DND-41 (cell line): ENCODE results near the gene POLR1B.
"Not testable (repeated sequence)": the region's sequence is repeated elsewhere in the genome, so short reads cannot be mapped to it uniquely, and the experiment has no call there.

Experiments
- ATAC-seq: fragments of 200-7000 bp; cut with Tn5 transposase; 3 replicates; pipeline ENCODE4 v1.9.1; 2021; ENCODE audit warnings: low read depth; ENCODE audit not compliant: insufficient read depth
- DNase-seq: peaks from one replicate; pipeline ENCODE4 v3.0.0-alpha.2; 2020
- H2AFZ ChIP-seq: 2 replicates; pipeline ENCODE4 v1.6.0; 2012; ENCODE audit warnings: low read depth, low read length
- H3K27ac ChIP-seq: 2 replicates; pipeline ENCODE4 v1.5.1; 2012; ENCODE audit warnings: low read length, inconsistent platforms
- H3K27me3 ChIP-seq: fragments of 200-600 bp; sonication (generic); 2 replicates; pipeline ENCODE4 v1.6.0; 2012; ENCODE audit warnings: low read length, mild to moderate bottlenecking, inconsistent platforms; ENCODE audit not compliant: insufficient read depth, poor library complexity
- H3K36me3 ChIP-seq: 2 replicates; pipeline ENCODE4 v1.5.1; 2012; ENCODE audit warnings: low read length, inconsistent platforms; ENCODE audit not compliant: insufficient read depth
- H3K4me1 ChIP-seq: 2 replicates; pipeline ENCODE4 v1.5.1; 2012; ENCODE audit warnings: mild to moderate bottlenecking, low read length; ENCODE audit not compliant: insufficient read depth
- H3K4me2 ChIP-seq: 2 replicates; pipeline ENCODE4 v1.6.0; 2012; ENCODE audit warnings: mild to moderate bottlenecking, moderate library complexity, low read length, inconsistent platforms; ENCODE audit not compliant: insufficient read depth
- H3K4me3 ChIP-seq, 2 experiments: fragments of 200-600 bp in 1 of 2; shearing (Covaris generic) in 1 of 2; 2 replicates each; pipeline ENCODE4 v1.5.1; 2012 to 2016; ENCODE audit warnings: inconsistent platforms in 2 of 2, low read length in 2 of 2, mild to moderate bottlenecking in 2 of 2, low read depth in 1 of 2, moderate library complexity in 1 of 2
- H3K79me2 ChIP-seq: 2 replicates; pipeline ENCODE4 v1.6.0; 2012; ENCODE audit warnings: low read length, inconsistent platforms; ENCODE audit not compliant: insufficient read depth
- H3K9ac ChIP-seq: 2 replicates; pipeline ENCODE4 v1.6.0; 2012; ENCODE audit warnings: low read depth, mild to moderate bottlenecking, inconsistent platforms, low read length, moderate library complexity
- H3K9me3 ChIP-seq: 2 replicates; pipeline ENCODE4 v1.5.1; 2012; ENCODE audit warnings: low read length, moderate library complexity, mild to moderate bottlenecking, inconsistent platforms; ENCODE audit not compliant: insufficient read depth, severe bottlenecking
- H4K20me1 ChIP-seq: 2 replicates; pipeline ENCODE4 v1.6.0; 2012; ENCODE audit warnings: low read length; ENCODE audit not compliant: insufficient read depth
- EZH2 ChIP-seq: IDR thresholded peaks from 3 replicates; pipeline ENCODE4 v1.6.1; 2012; ENCODE audit warnings: borderline replicate concordance, low read depth, mild to moderate bottlenecking, moderate library complexity, low read length, inconsistent platforms; ENCODE audit not compliant: severe bottlenecking
- TF ChIP-seq, protein P1 (sequence below): IDR thresholded peaks from 2 replicates; pipeline ENCODE4 v1.5.1; 2012; ENCODE audit warnings: borderline replicate concordance, low read length, moderate library complexity, mild to moderate bottlenecking; ENCODE audit not compliant: poor library complexity, severe bottlenecking; ENCODE audit errors: extremely low read depth

POLR1B gene

DNA sequence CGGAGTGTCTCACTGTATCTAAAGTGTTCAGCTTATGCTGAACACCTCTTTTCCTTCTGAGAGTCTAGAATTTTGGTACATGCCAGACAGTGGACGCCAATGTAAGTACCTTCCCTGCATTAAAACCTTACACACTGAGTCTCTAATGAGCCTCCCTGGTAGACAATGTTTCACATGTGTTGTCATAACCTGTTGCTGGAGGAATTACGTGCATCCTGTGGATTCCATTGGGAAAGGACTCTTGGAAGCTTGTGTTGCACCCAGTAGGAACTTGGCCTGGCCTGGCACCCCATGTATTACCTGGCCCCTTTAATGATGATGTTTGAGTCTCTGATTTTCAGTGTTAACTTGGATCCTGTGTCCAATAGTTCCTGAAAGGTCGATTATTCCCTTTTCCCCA, 62.7 kb downstream of the POLR1B start:
- ATAC-seq (no peak), DNase-seq (no peak)
- Histone ChIP-seq H4K20me1 (no peaks in the 10 kb centered on the region), H3K9ac (no peak overlapping the region), H3K27me3 (no peaks in the 10 kb centered on the region), H3K79me2 (no peaks in the 10 kb centered on the region), H3K4me3 (no peak overlapping the region), H3K4me1 (peaks cover 2% of the 10 kb centered on the region; the same call in 1 of the 2 replicates), H3K4me2 (no peak overlapping the region), H2AFZ (no peak overlapping the region), H3K36me3 (no peaks in the 10 kb centered on the region), H3K27ac (no peak overlapping the region), H3K9me3 (no peaks in the 10 kb centered on the region)
- no peak for TF ChIP-seq EZH2
- TF ChIP-seq, protein P1, sequence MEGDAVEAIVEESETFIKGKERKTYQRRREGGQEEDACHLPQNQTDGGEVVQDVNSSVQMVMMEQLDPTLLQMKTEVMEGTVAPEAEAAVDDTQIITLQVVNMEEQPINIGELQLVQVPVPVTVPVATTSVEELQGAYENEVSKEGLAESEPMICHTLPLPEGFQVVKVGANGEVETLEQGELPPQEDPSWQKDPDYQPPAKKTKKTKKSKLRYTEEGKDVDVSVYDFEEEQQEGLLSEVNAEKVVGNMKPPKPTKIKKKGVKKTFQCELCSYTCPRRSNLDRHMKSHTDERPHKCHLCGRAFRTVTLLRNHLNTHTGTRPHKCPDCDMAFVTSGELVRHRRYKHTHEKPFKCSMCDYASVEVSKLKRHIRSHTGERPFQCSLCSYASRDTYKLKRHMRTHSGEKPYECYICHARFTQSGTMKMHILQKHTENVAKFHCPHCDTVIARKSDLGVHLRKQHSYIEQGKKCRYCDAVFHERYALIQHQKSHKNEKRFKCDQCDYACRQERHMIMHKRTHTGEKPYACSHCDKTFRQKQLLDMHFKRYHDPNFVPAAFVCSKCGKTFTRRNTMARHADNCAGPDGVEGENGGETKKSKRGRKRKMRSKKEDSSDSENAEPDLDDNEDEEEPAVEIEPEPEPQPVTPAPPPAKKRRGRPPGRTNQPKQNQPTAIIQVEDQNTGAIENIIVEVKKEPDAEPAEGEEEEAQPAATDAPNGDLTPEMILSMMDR: no peak

GRCh38 chr2:112605926-112606325, 63.7 kb downstream of the POLR1B start:
- no peaks in the 10 kb centered on the region for H4K20me1 ChIP-seq
- H3K4me1 ChIP-seq: no peaks in the 10 kb centered on the region
- H3K9me3 ChIP-seq: no peaks in the 10 kb centered on the region
- no peak overlapping the region for H3K4me3 ChIP-seq
- no peak overlapping the region for H3K4me2 ChIP-seq
- H3K27me3 ChIP-seq: no peaks in the 10 kb centered on the region
- ATAC-seq: no peak
- H3K79me2 ChIP-seq: no peaks in the 10 kb centered on the region
- no peak overlapping the region for H2AFZ ChIP-seq
- no peak for DNase-seq
- H3K9ac ChIP-seq: no peak overlapping the region
- TF ChIP-seq, protein P1: no peak
- no peak for TF ChIP-seq EZH2
- H3K27ac ChIP-seq: no peak overlapping the region
- H3K36me3 ChIP-seq: no peaks in the 10 kb centered on the region

DNA sequence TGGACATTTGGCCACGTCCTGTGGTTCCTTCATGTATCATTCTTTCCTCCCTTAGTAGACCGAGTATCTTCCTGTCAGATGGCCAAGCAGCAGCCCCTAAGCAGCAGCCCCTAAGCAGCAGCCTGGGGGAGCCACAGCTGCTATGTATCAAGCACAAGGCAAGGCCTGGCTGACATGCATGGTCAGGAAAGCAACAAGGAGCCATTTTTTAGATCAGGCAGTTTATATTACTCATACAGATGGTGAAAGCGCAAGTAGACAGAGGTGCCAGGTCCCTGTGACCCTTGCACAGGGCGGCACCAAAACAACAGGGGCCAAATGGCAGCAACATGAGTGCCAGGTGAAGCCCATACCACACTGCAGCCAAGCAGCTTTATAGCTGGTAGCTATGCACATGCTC, 64.3 kb downstream of the POLR1B start:
- TF ChIP-seq, protein P1: no peak
- TF ChIP-seq EZH2: no peak
- Histone ChIP-seq H3K4me3 (no peak overlapping the region), H3K79me2 (no peaks in the 10 kb centered on the region), H4K20me1 (no peaks in the 10 kb centered on the region), H3K27me3 (no peaks in the 10 kb centered on the region), H3K36me3 (no peaks in the 10 kb centered on the region), H2AFZ (no peak overlapping the region), H3K4me1 (no peaks in the 10 kb centered on the region), H3K9ac (no peak overlapping the region), H3K4me2 (no peak overlapping the region), H3K9me3 (no peaks in the 10 kb centered on the region), H3K27ac (no peak overlapping the region)
- no peak for DNase-seq
- ATAC-seq: no peak

GRCh38 chr2:112607680-112608438, 65.6 kb downstream of the POLR1B start:
- ATAC-seq (no peak), DNase-seq (no peak)
- Histone ChIP-seq H3K27ac (no peak overlapping the region), H3K4me1 (no peaks in the 10 kb centered on the region), H3K9ac (no peak overlapping the region), H3K9me3 (no peaks in the 10 kb centered on the region), H3K4me2 (no peak overlapping the region), H2AFZ (no peak overlapping the region), H4K20me1 (no peaks in the 10 kb centered on the region), H3K27me3 (no peaks in the 10 kb centered on the region), H3K4me3 (no peak overlapping the region), H3K79me2 (no peaks in the 10 kb centered on the region), H3K36me3 (no peaks in the 10 kb centered on the region)
- TF ChIP-seq EZH2: no peak
- TF ChIP-seq, protein P1: no peak

DNA sequence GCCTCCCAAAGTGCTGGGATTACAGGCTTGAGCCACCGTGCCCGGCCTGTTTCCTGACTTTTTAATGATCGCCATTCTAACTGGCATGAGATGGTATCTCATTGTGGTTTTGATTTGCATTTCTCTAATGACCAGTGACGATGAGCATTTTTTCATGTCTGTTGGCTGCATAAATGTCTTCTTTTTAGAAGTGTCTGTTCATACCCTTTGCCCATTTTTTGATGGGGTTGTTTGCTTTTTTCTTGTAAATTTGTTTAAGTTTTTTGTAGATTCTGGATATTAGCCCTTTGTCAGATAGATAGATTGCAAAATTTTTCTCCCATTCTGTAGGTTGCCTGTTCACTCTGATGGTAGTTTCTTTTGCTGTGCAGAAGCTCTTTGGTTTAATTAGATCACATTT, 67.1 kb downstream of the POLR1B start:
- not testable (repeated sequence) for H3K4me3 ChIP-seq, H3K27me3 ChIP-seq, H4K20me1 ChIP-seq, H3K4me2 ChIP-seq, H2AFZ ChIP-seq, ATAC-seq, H3K4me1 ChIP-seq, H3K36me3 ChIP-seq, H3K9me3 ChIP-seq, H3K9ac ChIP-seq, DNase-seq, H3K27ac ChIP-seq, H3K79me2 ChIP-seq
